ENCODE results near the gene PGAP1. TPM values are rescaled to one million over a fixed set of nuclear protein-coding genes. Genes with fewer than 3 reads are reported as not detected.

The PGAP1 gene
- polyA plus RNA-seq, 3 donors, result 0.10 to 0.81 (median 0.33) TPM

DNA sequence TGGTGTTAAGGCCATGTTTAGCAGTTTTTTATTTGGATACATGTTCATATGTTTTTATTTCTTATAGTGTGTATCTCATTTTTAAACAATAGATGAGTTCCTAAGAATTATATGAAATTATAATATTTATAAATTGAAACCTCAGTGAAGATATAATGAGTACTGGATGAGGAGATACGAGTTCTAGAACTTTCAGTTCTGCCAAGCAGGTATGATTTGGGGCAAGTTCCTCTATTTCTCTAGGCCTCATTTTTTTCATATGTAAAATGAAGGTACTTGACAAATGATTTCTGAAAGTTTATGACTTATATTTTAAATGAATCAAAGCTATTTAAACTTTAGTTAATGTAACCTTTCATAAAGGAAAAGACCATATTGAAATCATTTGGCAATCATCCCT is 8.2 kb upstream of the PGAP1 start:
- Histone ChIP-seq H3K4me2 (replicated peaks; ENCODE audit: extremely low read depth, low read length, poor library complexity, severe bottlenecking) (no peak overlapping the region), H4K20me1 (ENCODE audit: insufficient read depth, low read length) (no peaks in the 10 kb centered on the region), H3K27ac (ENCODE audit: low read depth in 1 of 2, low read length in 2 of 2) (no peak overlapping the region), H3K9ac (ENCODE audit: insufficient read depth, low read length, poor library complexity, severe bottlenecking) (no peak overlapping the region), H3K9me3 (replicated peaks in 1 of 2; ENCODE audit: control insufficient read depth in 1 of 2, insufficient read depth in 1 of 2, low read length in 2 of 2) (no peaks in the 10 kb centered on the region), H2AFZ (ENCODE audit: insufficient read depth, low read depth, low read length, poor library complexity, severe bottlenecking) (no peak overlapping the region), H3K4me3 (replicated peaks in 1 of 3; ENCODE audit: low read depth in 2 of 3, low read length in 3 of 3) (no peak overlapping the region), H3K36me3 (replicated peaks in 1 of 2; ENCODE audit: control insufficient read depth in 1 of 2, insufficient read depth in 2 of 2, low read length in 2 of 2) (no peaks in the 10 kb centered on the region), H3K79me2 (ENCODE audit: insufficient read depth, low read length) (no peaks in the 10 kb centered on the region), H3K4me1 (ENCODE audit: control insufficient read depth in 1 of 2, insufficient read depth in 2 of 2, low read length in 2 of 2) (no peaks in the 10 kb centered on the region), H3K27me3 (ENCODE audit: control insufficient read depth in 2 of 2, insufficient read depth in 2 of 2, low read length in 2 of 2) (no peaks in the 10 kb centered on the region)
- DNase-seq, result no peak
- Mint-ChIP-seq H3K27me3 (ENCODE audit: low read depth in 3 of 3) (peaks cover 0 to 2% (median 0%) of the 10 kb centered on the region in 3 donors), H3K36me3 (no peaks in the 10 kb centered on the region), H3K27ac (no peak overlapping the region), H3K4me1 (no peaks in the 10 kb centered on the region), H3K4me3 (no peak overlapping the region), H3K9me3 (no peaks in the 10 kb centered on the region)
- TF ChIP-seq, protein P1, sequence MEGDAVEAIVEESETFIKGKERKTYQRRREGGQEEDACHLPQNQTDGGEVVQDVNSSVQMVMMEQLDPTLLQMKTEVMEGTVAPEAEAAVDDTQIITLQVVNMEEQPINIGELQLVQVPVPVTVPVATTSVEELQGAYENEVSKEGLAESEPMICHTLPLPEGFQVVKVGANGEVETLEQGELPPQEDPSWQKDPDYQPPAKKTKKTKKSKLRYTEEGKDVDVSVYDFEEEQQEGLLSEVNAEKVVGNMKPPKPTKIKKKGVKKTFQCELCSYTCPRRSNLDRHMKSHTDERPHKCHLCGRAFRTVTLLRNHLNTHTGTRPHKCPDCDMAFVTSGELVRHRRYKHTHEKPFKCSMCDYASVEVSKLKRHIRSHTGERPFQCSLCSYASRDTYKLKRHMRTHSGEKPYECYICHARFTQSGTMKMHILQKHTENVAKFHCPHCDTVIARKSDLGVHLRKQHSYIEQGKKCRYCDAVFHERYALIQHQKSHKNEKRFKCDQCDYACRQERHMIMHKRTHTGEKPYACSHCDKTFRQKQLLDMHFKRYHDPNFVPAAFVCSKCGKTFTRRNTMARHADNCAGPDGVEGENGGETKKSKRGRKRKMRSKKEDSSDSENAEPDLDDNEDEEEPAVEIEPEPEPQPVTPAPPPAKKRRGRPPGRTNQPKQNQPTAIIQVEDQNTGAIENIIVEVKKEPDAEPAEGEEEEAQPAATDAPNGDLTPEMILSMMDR (IDR thresholded peaks at IDR 0.05), result no peak
- no CpG with 5 or more reads among the region's 1 CpG for WGBS (ENCODE audit: insufficient coverage)
- intact Hi-C loops (cut with micrococcal nuclease), result no loop called here

DNA sequence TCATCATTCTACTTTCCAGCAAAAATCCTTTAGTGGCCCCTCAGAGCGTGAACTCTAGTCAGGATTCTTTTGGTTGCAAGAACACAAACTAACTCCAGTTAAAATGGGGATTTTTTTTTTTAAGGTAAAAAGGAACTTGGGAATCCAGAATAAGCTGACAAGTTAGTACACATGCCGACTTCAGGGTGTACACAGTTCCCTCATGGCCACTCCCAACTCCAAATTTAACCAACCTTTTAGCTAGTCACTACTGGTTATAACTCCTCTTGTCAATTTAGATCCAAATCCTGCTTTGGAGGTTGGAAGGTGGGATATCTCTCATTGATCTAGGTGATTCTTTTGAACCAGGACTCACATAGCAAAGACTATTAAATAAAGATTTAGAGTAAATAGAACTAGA is 5.0 kb upstream of the PGAP1 start:
- H3K4me3 Mint-ChIP-seq, result no peak overlapping the region
- no peaks in the 10 kb centered on the region for H3K9me3 Mint-ChIP-seq
- Histone ChIP-seq H3K9me3 (replicated peaks in 1 of 2; ENCODE audit: control insufficient read depth in 1 of 2, insufficient read depth in 1 of 2, low read length in 2 of 2) (no peaks in the 10 kb centered on the region), H3K4me2 (replicated peaks; ENCODE audit: extremely low read depth, low read length, poor library complexity, severe bottlenecking) (no peak overlapping the region), H3K9ac (ENCODE audit: insufficient read depth, low read length, poor library complexity, severe bottlenecking) (no peak overlapping the region), H3K4me3 (replicated peaks in 1 of 3; ENCODE audit: low read depth in 2 of 3, low read length in 3 of 3) (no peak overlapping the region), H4K20me1 (ENCODE audit: insufficient read depth, low read length) (no peaks in the 10 kb centered on the region), H3K36me3 (replicated peaks in 1 of 2; ENCODE audit: control insufficient read depth in 1 of 2, insufficient read depth in 2 of 2, low read length in 2 of 2) (no peaks in the 10 kb centered on the region), H2AFZ (ENCODE audit: insufficient read depth, low read depth, low read length, poor library complexity, severe bottlenecking) (no peak overlapping the region), H3K27me3 (ENCODE audit: control insufficient read depth in 2 of 2, insufficient read depth in 2 of 2, low read length in 2 of 2) (no peaks in the 10 kb centered on the region), H3K27ac (ENCODE audit: low read depth in 1 of 2, low read length in 2 of 2) (no peak overlapping the region), H3K79me2 (ENCODE audit: insufficient read depth, low read length) (no peaks in the 10 kb centered on the region), H3K4me1 (ENCODE audit: control insufficient read depth in 1 of 2, insufficient read depth in 2 of 2, low read length in 2 of 2) (peaks cover 9 to 12% of the 10 kb centered on the region in 2 donors)
- TF ChIP-seq, protein P1 (IDR thresholded peaks at IDR 0.05), result no peak
- H3K36me3 Mint-ChIP-seq, result no peaks in the 10 kb centered on the region
- intact Hi-C loops (cut with micrococcal nuclease), result no loop called here
- H3K27ac Mint-ChIP-seq, result no peak overlapping the region
- no peak for DNase-seq
- no CpG with 5 or more reads among the region's 2 CpGs for WGBS (ENCODE audit: insufficient coverage)
- H3K27me3 Mint-ChIP-seq (ENCODE audit: low read depth in 3 of 3), result peaks cover 0 to 1% (median 0%) of the 10 kb centered on the region in 3 donors
- H3K4me1 Mint-ChIP-seq, result peaks cover 9% of the 10 kb centered on the region
